Hematopoietic multipotent progenitor cell treated with erythropoietin and hydrocortisone succinate and interleukin-3 and kit ligand, for 17 days (in vitro differentiated cells): ENCODE measurements around the gene ITIH4.

Source experiments
- DNase-seq: peaks from one replicate; pipeline ENCODE4 v3.0.0-alpha.2; 2015; ENCODE audit warnings: low spot score

Gene ITIH4

DNA sequence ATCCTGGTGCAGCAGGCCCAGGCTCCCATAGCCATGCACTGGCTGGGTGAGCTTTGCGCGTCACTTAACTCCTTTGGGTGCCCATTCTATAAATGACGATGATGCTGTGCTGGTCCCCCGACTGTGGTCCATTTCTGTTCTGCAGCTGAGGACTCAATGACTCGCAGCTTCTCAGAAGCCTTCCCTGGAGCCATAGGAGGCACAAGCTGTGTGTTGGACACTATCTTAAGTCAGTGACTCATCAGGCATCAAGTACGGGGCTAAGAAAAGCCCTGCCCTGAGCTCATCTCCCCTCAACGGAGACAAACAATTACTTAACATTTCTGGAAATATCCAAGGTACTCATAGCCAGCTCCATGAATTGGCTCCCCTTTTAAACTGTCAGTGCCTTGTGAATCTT is 18.1 kb upstream of the ITIH4 start:
- no peak for DNase-seq

- no peak for DNase-seq
These were observed 17.3 kb upstream of the ITIH4 start for GRCh38 chr3:52847726-52848125.

DNA sequence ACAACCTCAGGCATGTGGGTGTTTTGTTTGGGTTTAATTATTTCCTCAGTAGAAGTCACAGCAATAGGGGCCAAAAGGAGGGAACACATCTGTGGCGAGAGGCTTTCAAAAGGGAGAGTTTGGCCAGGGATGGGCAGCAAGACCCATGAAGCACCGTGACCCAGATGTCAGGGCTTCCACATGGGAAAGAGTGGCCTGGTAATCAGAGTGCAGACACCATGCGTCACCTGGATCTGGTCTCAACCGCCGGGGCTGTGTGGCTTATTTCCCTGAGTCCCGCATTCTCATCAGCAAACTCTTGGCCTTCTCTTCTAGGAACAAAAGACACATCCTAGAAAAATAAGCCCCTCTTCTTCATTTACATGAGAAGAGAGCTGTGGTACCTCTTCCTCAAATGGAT is 16.8 kb upstream of the ITIH4 start:
- DNase-seq, result no peak

GRCh38 chr3:52846432-52846965 is 16.0 kb upstream of the ITIH4 start:
- DNase-seq, result no peak

- DNase-seq, result no peak
These were observed 15.4 kb upstream of the ITIH4 start for GRCh38 chr3:52845691-52846431.

DNA sequence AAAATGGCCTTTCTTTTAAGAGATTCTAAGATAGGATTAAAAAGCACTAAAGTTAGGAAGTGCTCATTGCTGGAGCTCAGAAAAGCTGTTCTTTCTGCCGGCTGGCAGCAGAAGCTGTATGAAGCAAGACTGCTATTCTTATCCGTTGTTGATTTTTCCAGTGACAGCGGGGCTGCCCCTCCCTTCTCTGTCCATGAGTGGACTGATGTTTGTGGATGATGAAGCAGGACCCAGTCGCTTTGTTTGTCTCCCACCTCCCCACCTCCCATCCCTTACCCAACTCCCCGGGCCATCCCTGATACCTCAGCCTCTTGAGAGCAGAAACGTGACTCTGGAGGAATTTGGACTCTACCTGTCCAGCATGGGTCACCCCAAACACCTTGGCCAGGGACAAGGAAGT is 14.7 kb upstream of the ITIH4 start:
- no peak for DNase-seq

DNA sequence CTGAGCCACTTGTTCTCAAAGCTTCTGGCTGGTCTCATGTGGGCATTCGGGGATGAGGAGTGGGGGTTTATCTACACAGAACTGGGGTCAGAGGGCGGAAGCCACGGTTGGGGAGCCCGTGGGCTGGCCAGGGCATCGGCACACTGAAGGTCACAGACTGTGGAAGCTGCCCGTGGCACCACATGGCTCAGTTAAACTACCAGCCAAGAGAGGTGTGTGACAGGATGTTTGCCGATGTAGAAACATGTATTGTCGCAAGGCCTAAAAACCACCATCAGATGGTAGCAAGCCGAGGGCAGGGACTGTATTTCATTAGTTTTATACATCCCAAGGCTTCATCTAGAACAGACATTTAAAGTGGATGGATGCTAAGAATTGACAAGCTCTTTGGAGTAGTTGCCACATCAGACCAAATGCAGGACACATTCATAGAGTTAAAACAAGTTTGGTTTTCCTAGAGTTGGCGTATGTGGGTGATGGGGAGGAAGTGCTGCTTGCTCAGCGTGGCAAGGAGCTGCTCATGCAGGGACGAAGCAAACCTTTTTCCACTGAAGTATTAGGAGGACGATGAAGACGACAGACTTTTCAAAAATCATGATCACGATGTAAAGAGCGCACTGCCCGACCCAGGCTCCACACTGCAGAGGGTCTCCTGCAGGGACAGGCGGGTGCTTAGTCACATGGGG is 14.0 kb upstream of the ITIH4 start:
- no peak for DNase-seq

DNA sequence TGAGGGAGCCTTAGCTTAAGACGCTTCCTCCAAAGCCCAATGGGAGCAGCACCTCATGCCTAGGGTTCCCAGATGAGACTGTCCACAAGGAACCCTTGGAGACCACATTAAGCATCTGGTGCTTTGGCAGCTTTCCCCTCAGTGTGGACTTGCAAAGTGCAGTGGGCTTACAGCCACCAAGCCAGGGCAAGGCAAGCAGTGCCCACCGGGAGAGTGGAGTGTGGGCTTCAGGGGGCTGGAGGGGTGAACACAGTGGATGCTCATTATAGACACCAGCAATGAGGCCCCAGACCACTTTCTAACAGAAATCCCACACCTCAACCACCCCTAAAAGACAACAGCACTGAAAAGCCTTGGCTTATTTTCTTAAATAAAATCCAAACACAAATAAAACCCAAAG is 13.4 kb upstream of the ITIH4 start:
- no peak for DNase-seq

- no peak for DNase-seq
These were observed 12.8 kb upstream of the ITIH4 start for GRCh38 chr3:52843108-52843865.

- DNase-seq, result no peak
These were observed 12.0 kb upstream of the ITIH4 start for GRCh38 chr3:52842424-52842823.

- no peak for DNase-seq
These were observed 11.5 kb upstream of the ITIH4 start for GRCh38 chr3:52841981-52842340.

GRCh38 chr3:52841211-52841980 is 10.9 kb upstream of the ITIH4 start:
- no peak for DNase-seq

DNA sequence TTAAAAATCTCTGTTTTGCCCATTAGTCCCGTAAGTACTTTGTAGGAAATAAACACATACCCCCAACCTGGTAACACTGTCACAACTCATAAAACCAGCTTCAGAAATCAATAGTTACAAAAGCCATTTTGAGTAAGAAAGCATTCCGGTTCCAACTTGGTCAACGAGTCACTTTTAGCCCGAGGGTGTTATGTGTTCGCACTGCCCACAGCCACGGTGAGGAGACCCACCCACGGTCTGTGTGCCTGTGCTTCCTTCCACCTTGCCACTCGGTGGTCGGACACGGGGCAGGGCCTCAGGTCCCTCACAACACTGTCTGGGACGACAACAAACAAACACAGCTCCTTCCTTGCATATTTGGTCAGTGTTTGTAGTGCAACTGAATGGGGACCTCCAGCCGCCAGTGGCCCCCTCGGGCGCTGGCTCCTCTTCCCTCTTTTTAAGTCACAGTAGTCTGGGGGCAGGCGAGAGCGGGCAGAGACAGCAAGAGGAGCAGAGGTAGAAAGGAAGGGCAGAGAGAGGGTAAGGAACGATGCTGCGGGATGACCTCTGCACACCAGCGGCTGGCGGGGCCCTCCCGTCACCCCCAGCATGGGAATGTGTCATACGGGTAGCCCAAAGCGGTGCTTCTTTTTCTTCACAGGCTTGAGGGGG is 9.5 kb upstream of the ITIH4 start:
- no peak for DNase-seq

DNA sequence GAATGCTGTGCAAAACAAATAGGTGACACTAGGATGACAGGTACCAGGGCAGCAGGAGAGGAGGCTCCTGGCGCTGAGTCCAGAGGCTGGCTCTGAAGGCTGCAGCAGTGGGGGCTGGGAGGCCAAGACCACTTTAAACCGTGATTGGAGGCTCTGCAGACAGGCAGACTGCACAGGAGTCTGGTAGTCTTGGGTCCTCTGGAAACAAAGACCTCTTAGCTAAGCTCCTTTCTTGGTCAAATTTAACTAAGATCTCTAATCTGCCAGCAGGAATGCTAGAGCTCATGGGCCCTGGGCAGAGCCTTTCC is 8.8 kb upstream of the ITIH4 start:
- no peak for DNase-seq

GRCh38 chr3:52838561-52839267 is 8.2 kb upstream of the ITIH4 start:
- no peak for DNase-seq

DNA sequence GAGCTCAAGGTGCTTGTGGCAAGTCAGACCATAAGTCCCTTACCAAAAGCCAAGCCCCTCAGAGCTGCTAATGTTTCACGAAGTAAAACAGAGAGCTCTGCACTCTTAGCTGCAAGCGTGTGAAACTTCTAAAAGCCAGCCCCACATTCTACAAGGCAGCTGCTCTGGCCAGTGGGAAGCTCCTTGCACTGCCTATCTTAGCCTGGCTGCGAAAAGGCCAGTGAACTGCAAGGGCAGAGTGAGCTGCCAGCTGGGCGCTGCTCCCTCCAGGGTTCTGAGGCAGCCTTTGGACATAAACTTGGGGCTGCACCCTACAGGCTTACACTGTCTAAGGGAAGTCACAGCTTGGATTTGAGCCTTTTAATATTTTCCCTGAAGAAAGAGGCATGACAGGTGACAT is 6.5 kb upstream of the ITIH4 start:
- no peak for DNase-seq

DNA sequence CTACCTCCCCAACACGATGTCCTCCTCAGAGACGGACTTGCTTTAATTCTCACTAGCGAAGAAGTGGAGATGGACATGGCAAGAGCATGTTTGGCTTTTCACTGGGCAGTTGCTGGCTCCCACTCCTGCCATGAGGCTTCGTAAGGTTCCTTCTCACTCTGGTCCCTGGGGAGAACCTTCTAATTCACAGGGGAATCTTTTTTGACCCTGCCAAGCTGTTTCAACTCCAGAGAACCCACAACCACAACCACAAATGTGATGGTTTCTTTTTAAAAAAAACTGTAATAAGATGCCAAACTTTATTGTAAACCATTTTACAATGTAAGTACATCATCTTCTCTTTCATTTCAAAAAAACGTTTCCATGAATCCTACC is 6.0 kb upstream of the ITIH4 start:
- DNase-seq, result no peak

GRCh38 chr3:52835766-52836470 is 5.4 kb upstream of the ITIH4 start:
- no peak for DNase-seq

DNA sequence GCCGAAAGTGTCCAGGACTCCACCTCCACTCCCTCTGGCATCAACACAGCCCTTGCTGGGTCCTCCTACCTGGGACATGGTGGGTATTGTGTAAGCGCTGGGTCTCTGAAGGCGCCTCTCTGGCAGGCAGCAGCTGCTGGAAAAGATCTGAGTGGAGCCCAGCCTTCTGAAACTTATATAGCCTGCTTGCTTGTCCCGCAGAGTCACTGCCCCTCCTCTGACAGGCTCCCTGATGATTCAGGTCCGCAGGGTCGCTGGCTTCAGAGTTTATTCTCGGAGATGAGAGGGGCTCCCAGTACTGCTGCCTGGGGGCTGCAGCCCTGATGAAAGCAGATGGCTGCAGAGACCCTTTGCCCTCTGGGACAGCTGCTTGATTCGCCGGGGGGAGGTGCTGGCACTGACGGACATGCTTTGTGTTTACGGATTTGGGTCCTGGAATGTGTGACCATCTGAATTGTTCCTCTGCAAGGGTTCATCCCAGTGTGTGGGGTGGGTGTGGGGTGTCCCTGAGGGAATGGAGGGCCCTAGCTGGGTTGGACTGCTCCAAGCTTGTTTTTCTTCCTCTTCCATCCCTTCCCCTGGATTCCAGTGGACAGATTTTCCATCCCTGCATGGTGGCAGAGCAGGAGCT is 4.5 kb upstream of the ITIH4 start, which contains the start of gene MUSTN1:
TSS of gene MUSTN1 (minus strand) at position 149 of the 631 bp plus-strand sequence. CDS start at position 78, 71 bp downstream.
- no peak for DNase-seq

DNA sequence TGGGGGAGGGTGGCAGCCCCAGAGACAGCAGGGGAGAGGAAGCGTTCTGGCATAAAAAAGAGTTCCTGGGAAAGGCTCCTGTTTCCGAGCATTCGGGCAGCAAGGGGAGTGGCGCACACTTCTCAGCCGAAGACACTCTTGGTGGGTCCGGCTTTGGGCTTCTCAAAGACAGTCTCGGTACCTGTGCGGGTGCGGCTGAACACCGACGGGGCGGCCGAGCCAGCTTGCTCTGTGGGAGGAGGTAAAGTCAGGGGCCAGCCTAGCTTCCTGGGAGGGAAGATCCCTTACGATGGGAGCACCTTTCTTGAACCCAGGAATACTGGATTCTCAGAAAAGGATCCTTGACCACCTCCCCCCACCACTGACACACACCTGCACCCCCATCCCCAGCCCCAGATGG is 2.7 kb upstream of the ITIH4 start:
- no peak for DNase-seq
